NCI-H2107 (cell line): ENCODE results near the gene VAMP3.

ENCODE experiments used
- DNase-seq: peaks from one replicate; lab custom pipeline; 2025; lab: John Stamatoyannopoulos, UW

VAMP3 gene

GRCh38 chr1:7813677-7814373, 42.7 kb downstream of the VAMP3 start:
- no peak for DNase-seq

GRCh38 chr1:7821282-7821681, 50.2 kb downstream of the VAMP3 start:
- DNase-seq = no peak

GRCh38 chr1:7824701-7825100, 53.6 kb downstream of the VAMP3 start:
- no peak for DNase-seq

- DNase-seq = no peak
Measured at GRCh38 chr1:7826363-7826762, 55.3 kb downstream of the VAMP3 start.

GRCh38 chr1:7827126-7827955, 56.2 kb downstream of the VAMP3 start:
- DNase-seq = no peak
